ENCODE data around the gene TTC14. TPM values are rescaled to one million over a fixed set of nuclear protein-coding genes. Genes with fewer than 3 reads are reported as not detected.

TTC14 gene
- total RNA-seq, result 39.2 and 41.1 TPM in 2 replicates
- long read RNA-seq, full-length matches to known transcripts, result 18 of 79 reads
- long read RNA-seq, partial matches to known transcripts, result 38 of 79 reads
- long read RNA-seq, other reads (novel, unspliced or antisense), result 23 of 79 reads

GRCh38 chr3:180601688-180602666 lies at the start of gene TTC14:
Gene TTC14 (plus strand): TSS chr3:180602163. CDS start chr3:180602262, 99 bp downstream.
- peaks cover 4% of the 10 kb centered on the region for H3K36me3 Mint-ChIP-seq (ENCODE audit: low read depth)
- peaks cover 35% of the 10 kb centered on the region for H3K27me3 Mint-ChIP-seq (ENCODE audit: low read depth)
- peak within 1 kb of the TSS; percentile 86 for H3K27ac Mint-ChIP-seq (ENCODE audit: unreplicated experiment)
- peak within 1 kb of the TSS; percentile 95 for H3K4me3 Mint-ChIP-seq
- peaks cover 6% of the 10 kb centered on the region for H3K9me3 Mint-ChIP-seq
- no peak for TF ChIP-seq CTCF (conservative IDR thresholded peaks at IDR 0.05)
- DNase-seq (ENCODE audit: low read depth, low spot score), result peak; percentile 80
- peaks cover 22% of the 10 kb centered on the region for H3K4me1 Mint-ChIP-seq

GRCh38 chr3:180563406-180563805 lies 38.6 kb upstream of the TTC14 start:
- Mint-ChIP-seq H3K27me3 (ENCODE audit: low read depth) (peaks cover 3% of the 10 kb centered on the region), H3K9me3 (peaks cover 7% of the 10 kb centered on the region), H3K4me1 (peaks cover 15% of the 10 kb centered on the region), H3K36me3 (ENCODE audit: low read depth) (peaks cover 11% of the 10 kb centered on the region), H3K4me3 (no peak overlapping the region), H3K27ac (ENCODE audit: unreplicated experiment) (no peak overlapping the region)
- DNase-seq (ENCODE audit: low read depth, low spot score), result no peak
- no peak for TF ChIP-seq CTCF (conservative IDR thresholded peaks at IDR 0.05)

GRCh38 chr3:180564676-180565075 lies 37.3 kb upstream of the TTC14 start:
- H3K36me3 Mint-ChIP-seq (ENCODE audit: low read depth), result peaks cover 5% of the 10 kb centered on the region
- DNase-seq (ENCODE audit: low read depth, low spot score), result no peak
- peaks cover 15% of the 10 kb centered on the region for H3K4me1 Mint-ChIP-seq
- H3K9me3 Mint-ChIP-seq, result peaks cover under 1% of the 10 kb centered on the region
- H3K27ac Mint-ChIP-seq (ENCODE audit: unreplicated experiment), result no peak overlapping the region
- no peak overlapping the region for H3K4me3 Mint-ChIP-seq
- no peak for TF ChIP-seq CTCF (conservative IDR thresholded peaks at IDR 0.05)
- H3K27me3 Mint-ChIP-seq (ENCODE audit: low read depth), result peaks cover 5% of the 10 kb centered on the region

GRCh38 chr3:180570238-180570637 lies 31.7 kb upstream of the TTC14 start:
- Mint-ChIP-seq H3K4me1 (no peaks in the 10 kb centered on the region), H3K27ac (ENCODE audit: unreplicated experiment) (no peak overlapping the region), H3K9me3 (no peaks in the 10 kb centered on the region), H3K27me3 (ENCODE audit: low read depth) (peaks cover 7% of the 10 kb centered on the region), H3K4me3 (no peak overlapping the region), H3K36me3 (ENCODE audit: low read depth) (no peaks in the 10 kb centered on the region)
- TF ChIP-seq CTCF (conservative IDR thresholded peaks at IDR 0.05), result no peak
- no peak for DNase-seq (ENCODE audit: low read depth, low spot score)

- H3K27me3 Mint-ChIP-seq (ENCODE audit: low read depth), result peaks cover 7% of the 10 kb centered on the region
- no peaks in the 10 kb centered on the region for H3K4me1 Mint-ChIP-seq
- H3K36me3 Mint-ChIP-seq (ENCODE audit: low read depth), result no peaks in the 10 kb centered on the region
- no peak overlapping the region for H3K27ac Mint-ChIP-seq (ENCODE audit: unreplicated experiment)
- no peak for DNase-seq (ENCODE audit: low read depth, low spot score)
- no peak for TF ChIP-seq CTCF (conservative IDR thresholded peaks at IDR 0.05)
- no peak overlapping the region for H3K4me3 Mint-ChIP-seq
- H3K9me3 Mint-ChIP-seq, result no peaks in the 10 kb centered on the region
Measured at GRCh38 chr3:180571831-180572598, 29.9 kb upstream of the TTC14 start.
